Measurements from ENCODE around the gene MIEN1. TPM values are rescaled to one million over a fixed set of nuclear protein-coding genes. Genes with fewer than 3 reads are reported as not detected.

The MIEN1 gene
- total and polyA plus RNA-seq, 2 of the 13 experiments (the other 11 are each of a cell fraction or from before 2014, with no cell fraction given): 40.6 to 56.6 TPM

- TF ChIP-seq, protein P1, sequence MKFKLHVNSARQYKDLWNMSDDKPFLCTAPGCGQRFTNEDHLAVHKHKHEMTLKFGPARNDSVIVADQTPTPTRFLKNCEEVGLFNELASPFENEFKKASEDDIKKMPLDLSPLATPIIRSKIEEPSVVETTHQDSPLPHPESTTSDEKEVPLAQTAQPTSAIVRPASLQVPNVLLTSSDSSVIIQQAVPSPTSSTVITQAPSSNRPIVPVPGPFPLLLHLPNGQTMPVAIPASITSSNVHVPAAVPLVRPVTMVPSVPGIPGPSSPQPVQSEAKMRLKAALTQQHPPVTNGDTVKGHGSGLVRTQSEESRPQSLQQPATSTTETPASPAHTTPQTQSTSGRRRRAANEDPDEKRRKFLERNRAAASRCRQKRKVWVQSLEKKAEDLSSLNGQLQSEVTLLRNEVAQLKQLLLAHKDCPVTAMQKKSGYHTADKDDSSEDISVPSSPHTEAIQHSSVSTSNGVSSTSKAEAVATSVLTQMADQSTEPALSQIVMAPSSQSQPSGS (CRISPR knock-in tag; IDR thresholded peaks at IDR 0.05): 0 out of 2 replicates have a peak, but pooled peaks have one; percentile 8
- TF ChIP-seq ZNF468 (CRISPR knock-in tag; IDR thresholded peaks at IDR 0.05) (0 out of 2 replicates have a peak, but pooled peaks have one; percentile 41), SOX5 (CRISPR knock-in tag; IDR thresholded peaks at IDR 0.05; ENCODE audit: borderline replicate concordance) (peak; percentile 24; the same call in 1 of the 2 replicates), KAT8 (CRISPR knock-in tag; IDR thresholded peaks at IDR 0.05) (peak; percentile 36; the same call in 1 of the 2 replicates), ZNF740 (CRISPR knock-in tag; IDR thresholded peaks at IDR 0.05) (no peak), MAX (IDR thresholded peaks at IDR 0.05) (0 out of 2 replicates have a peak, but pooled peaks have one; percentile 43), TMF1 (CRISPR knock-in tag; IDR thresholded peaks at IDR 0.05; ENCODE audit: low read depth) (0 out of 2 replicates have a peak, but pooled peaks have one; percentile 41), ZNF691 (CRISPR knock-in tag; IDR thresholded peaks at IDR 0.05; ENCODE audit: borderline replicate concordance, low read depth) (0 out of 2 replicates have a peak, but pooled peaks have one; percentile 10), REL (CRISPR knock-in tag; conservative IDR thresholded peaks at IDR 0.05) (0 out of 2 replicates have a peak, but pooled peaks have one; percentile 51), ZNF841 (CRISPR knock-in tag; IDR thresholded peaks at IDR 0.05; ENCODE audit: borderline replicate concordance) (no peak), ELF1 (CRISPR knock-in tag; IDR thresholded peaks at IDR 0.05) (peak; percentile 26; the same call in 1 of the 2 replicates), HNRNPL (IDR thresholded peaks at IDR 0.05; ENCODE audit: low read depth, low read length) (0 out of 2 replicates have a peak, but pooled peaks have one; percentile 49), ZFX (CRISPR knock-in tag; IDR thresholded peaks at IDR 0.05; ENCODE audit: low read depth) (peak; percentile 75)
- TF ChIP-seq, protein P2, sequence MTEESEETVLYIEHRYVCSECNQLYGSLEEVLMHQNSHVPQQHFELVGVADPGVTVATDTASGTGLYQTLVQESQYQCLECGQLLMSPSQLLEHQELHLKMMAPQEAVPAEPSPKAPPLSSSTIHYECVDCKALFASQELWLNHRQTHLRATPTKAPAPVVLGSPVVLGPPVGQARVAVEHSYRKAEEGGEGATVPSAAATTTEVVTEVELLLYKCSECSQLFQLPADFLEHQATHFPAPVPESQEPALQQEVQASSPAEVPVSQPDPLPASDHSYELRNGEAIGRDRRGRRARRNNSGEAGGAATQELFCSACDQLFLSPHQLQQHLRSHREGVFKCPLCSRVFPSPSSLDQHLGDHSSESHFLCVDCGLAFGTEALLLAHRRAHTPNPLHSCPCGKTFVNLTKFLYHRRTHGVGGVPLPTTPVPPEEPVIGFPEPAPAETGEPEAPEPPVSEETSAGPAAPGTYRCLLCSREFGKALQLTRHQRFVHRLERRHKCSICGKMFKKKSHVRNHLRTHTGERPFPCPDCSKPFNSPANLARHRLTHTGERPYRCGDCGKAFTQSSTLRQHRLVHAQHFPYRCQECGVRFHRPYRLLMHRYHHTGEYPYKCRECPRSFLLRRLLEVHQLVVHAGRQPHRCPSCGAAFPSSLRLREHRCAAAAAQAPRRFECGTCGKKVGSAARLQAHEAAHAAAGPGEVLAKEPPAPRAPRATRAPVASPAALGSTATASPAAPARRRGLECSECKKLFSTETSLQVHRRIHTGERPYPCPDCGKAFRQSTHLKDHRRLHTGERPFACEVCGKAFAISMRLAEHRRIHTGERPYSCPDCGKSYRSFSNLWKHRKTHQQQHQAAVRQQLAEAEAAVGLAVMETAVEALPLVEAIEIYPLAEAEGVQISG (CRISPR knock-in tag; IDR thresholded peaks at IDR 0.05): peak; percentile 15; the same call in 1 of the 2 replicates
- TF ChIP-seq, protein P3, sequence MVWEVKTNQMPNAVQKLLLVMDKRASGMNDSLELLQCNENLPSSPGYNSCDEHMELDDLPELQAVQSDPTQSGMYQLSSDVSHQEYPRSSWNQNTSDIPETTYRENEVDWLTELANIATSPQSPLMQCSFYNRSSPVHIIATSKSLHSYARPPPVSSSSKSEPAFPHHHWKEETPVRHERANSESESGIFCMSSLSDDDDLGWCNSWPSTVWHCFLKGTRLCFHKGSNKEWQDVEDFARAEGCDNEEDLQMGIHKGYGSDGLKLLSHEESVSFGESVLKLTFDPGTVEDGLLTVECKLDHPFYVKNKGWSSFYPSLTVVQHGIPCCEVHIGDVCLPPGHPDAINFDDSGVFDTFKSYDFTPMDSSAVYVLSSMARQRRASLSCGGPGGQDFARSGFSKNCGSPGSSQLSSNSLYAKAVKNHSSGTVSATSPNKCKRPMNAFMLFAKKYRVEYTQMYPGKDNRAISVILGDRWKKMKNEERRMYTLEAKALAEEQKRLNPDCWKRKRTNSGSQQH (CRISPR knock-in tag; IDR thresholded peaks at IDR 0.05; ENCODE audit: low read depth): no peak
- TF ChIP-seq, protein P4, sequence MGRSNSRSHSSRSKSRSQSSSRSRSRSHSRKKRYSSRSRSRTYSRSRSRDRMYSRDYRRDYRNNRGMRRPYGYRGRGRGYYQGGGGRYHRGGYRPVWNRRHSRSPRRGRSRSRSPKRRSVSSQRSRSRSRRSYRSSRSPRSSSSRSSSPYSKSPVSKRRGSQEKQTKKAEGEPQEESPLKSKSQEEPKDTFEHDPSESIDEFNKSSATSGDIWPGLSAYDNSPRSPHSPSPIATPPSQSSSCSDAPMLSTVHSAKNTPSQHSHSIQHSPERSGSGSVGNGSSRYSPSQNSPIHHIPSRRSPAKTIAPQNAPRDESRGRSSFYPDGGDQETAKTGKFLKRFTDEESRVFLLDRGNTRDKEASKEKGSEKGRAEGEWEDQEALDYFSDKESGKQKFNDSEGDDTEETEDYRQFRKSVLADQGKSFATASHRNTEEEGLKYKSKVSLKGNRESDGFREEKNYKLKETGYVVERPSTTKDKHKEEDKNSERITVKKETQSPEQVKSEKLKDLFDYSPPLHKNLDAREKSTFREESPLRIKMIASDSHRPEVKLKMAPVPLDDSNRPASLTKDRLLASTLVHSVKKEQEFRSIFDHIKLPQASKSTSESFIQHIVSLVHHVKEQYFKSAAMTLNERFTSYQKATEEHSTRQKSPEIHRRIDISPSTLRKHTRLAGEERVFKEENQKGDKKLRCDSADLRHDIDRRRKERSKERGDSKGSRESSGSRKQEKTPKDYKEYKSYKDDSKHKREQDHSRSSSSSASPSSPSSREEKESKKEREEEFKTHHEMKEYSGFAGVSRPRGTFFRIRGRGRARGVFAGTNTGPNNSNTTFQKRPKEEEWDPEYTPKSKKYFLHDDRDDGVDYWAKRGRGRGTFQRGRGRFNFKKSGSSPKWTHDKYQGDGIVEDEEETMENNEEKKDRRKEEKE (IDR thresholded peaks at IDR 0.05): no peak
- TF ChIP-seq, protein P5, sequence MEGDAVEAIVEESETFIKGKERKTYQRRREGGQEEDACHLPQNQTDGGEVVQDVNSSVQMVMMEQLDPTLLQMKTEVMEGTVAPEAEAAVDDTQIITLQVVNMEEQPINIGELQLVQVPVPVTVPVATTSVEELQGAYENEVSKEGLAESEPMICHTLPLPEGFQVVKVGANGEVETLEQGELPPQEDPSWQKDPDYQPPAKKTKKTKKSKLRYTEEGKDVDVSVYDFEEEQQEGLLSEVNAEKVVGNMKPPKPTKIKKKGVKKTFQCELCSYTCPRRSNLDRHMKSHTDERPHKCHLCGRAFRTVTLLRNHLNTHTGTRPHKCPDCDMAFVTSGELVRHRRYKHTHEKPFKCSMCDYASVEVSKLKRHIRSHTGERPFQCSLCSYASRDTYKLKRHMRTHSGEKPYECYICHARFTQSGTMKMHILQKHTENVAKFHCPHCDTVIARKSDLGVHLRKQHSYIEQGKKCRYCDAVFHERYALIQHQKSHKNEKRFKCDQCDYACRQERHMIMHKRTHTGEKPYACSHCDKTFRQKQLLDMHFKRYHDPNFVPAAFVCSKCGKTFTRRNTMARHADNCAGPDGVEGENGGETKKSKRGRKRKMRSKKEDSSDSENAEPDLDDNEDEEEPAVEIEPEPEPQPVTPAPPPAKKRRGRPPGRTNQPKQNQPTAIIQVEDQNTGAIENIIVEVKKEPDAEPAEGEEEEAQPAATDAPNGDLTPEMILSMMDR (CRISPR knock-in tag; IDR thresholded peaks at IDR 0.05): 0 out of 2 replicates have a peak, but pooled peaks have one; percentile 14
Observed at GRCh38 chr17:39699818-39700147, 30.5 kb downstream of the MIEN1 start, which contains the start of gene ERBB2 (continued).

Measured in HepG2 (cell line).